ENCODE results near the gene TNIK. TPM values are rescaled to one million over a fixed set of nuclear protein-coding genes. Genes with fewer than 3 reads are reported as not detected.

TNIK gene
- total and polyA plus RNA-seq, 2 of the 4 experiments (the other 2 are of a cell fraction), result 3.4 to 6.3 TPM

DNA sequence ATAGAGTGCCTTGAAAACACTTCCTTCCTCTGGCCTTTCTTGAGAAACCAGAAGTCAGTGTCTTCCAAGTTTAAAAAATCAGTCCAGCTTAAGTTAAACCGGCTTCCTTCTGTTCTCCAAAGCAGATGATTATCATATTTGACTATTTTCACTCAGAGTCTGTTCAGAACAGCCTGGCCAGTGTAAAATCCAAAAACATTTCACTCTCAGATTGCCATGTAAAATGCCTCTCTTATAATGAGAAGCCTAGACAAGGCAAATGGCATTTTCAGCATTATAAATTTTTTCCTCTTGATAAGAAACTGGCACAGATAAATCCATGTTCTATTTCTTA, 193.5 kb downstream of the TNIK start:
- in situ Hi-C loops (cut with MboI; ENCODE audit: low sequenced_read_pairs) (no loop called here), dilution Hi-C loops (cut with HindIII; ENCODE audit: low sequenced_read_pairs, unreplicated experiment) (no loop called here), intact Hi-C loops (cut with micrococcal nuclease) (no loop called here)
- no TSS peak for BruUV-seq (replicated peaks)
- POLR2A ChIA-PET (ENCODE audit: unreplicated experiment), result no interaction called here
- H2BK15ac ChIP-seq (ENCODE audit: low read depth, low read length), result no peak overlapping the region
- H3K4me1 ChIP-seq (ENCODE audit: control insufficient read depth, insufficient read depth, low read length), result peaks cover 4% of the 10 kb centered on the region
- no peaks in the 10 kb centered on the region for H3K36me3 ChIP-seq (ENCODE audit: control insufficient read depth, insufficient read depth, low read length)
- no peaks in the 10 kb centered on the region for H3K79me1 ChIP-seq (ENCODE audit: low read depth in 1 of 2, low read length in 2 of 2)
- H4K91ac ChIP-seq (ENCODE audit: insufficient read depth, low read depth, low read length), result no peak overlapping the region
- H2AK5ac ChIP-seq (ENCODE audit: low read depth, low read length), result no peak overlapping the region
- no peak for ATAC-seq (ENCODE audit: low read depth)
- no peak overlapping the region for H2BK120ac ChIP-seq (ENCODE audit: low read depth, low read length)
- no peak overlapping the region for H2BK20ac ChIP-seq (ENCODE audit: low read depth, low read length)
- WGBS, 2 experiments (ENCODE audit: extremely low coverage in 2 of 2, insufficient read length in 1 of 2), result 100% methylated on average over 1 of the region's 1 CpG; no CpG with 5 or more reads in 1 of the 2 experiments
- H4K20me1 ChIP-seq (ENCODE audit: insufficient read depth, low read length), result no peaks in the 10 kb centered on the region
- H2AK9ac ChIP-seq (replicated peaks; ENCODE audit: low read depth, low read length, poor library complexity), result no peak overlapping the region
- H3K18ac ChIP-seq (ENCODE audit: low read depth, low read length), result no peak overlapping the region
- H2AFZ ChIP-seq (replicated peaks; ENCODE audit: low read length, poor library complexity), result no peak overlapping the region
- CTCF ChIA-PET, result no interaction called here
- no peak overlapping the region for H2BK5ac ChIP-seq (ENCODE audit: low read depth, low read length, poor library complexity, severe bottlenecking)
- H3K23ac ChIP-seq (ENCODE audit: low read depth, low read length), result no peak overlapping the region
- H3K9me1 ChIP-seq (ENCODE audit: insufficient read depth, low read length), result no peaks in the 10 kb centered on the region
- no peak overlapping the region for H3K4me3 ChIP-seq (ENCODE audit: insufficient read depth, low read depth, low read length)
- no peak overlapping the region for H3K9ac ChIP-seq (ENCODE audit: low read depth, low read length)
- no peak for DNase-seq
- H4K5ac ChIP-seq (ENCODE audit: low read depth, low read length), result no peak overlapping the region
- no peak overlapping the region for H4K8ac ChIP-seq (ENCODE audit: low read depth in 2 of 2, low read length in 2 of 2)
- no peak overlapping the region for H3K56ac ChIP-seq (ENCODE audit: extremely low read depth, insufficient read depth, low read length)
- H3K9me3 ChIP-seq (ENCODE audit: control insufficient read depth, insufficient read depth, low read length), result no peaks in the 10 kb centered on the region
- H3K27me3 ChIP-seq (ENCODE audit: control insufficient read depth, insufficient read depth, low read length), result no peaks in the 10 kb centered on the region; the same call in 1 of the 2 replicates
- no peak overlapping the region for H3K4me2 ChIP-seq (ENCODE audit: low read depth, low read length)
- no peak overlapping the region for H3K4ac ChIP-seq (ENCODE audit: low read depth, low read length)
- no peak overlapping the region for H3K27ac ChIP-seq (ENCODE audit: insufficient read depth, low read length)
- no peak for TF ChIP-seq MXI1 (IDR thresholded peaks at IDR 0.05; ENCODE audit: borderline replicate concordance, low read depth, low read length)
- no peak for TF ChIP-seq POLR2A (IDR thresholded peaks at IDR 0.05; ENCODE audit: low read depth, low read length)
- TF ChIP-seq RCOR1 (IDR thresholded peaks at IDR 0.05; ENCODE audit: insufficient replicate concordance, low read length), result no peak
- TF ChIP-seq, protein P1, sequence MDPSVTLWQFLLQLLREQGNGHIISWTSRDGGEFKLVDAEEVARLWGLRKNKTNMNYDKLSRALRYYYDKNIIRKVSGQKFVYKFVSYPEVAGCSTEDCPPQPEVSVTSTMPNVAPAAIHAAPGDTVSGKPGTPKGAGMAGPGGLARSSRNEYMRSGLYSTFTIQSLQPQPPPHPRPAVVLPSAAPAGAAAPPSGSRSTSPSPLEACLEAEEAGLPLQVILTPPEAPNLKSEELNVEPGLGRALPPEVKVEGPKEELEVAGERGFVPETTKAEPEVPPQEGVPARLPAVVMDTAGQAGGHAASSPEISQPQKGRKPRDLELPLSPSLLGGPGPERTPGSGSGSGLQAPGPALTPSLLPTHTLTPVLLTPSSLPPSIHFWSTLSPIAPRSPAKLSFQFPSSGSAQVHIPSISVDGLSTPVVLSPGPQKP (IDR thresholded peaks at IDR 0.05; ENCODE audit: borderline replicate concordance, low read depth, low read length), result no peak
- H3K14ac ChIP-seq (replicated peaks; ENCODE audit: low read depth, low read length), result no peak overlapping the region

Measured in IMR-90 (cell line).